GM10266 (cell line): ENCODE results near the gene AFF3.

ENCODE experiments used
- DNase-seq: peaks from one replicate; pipeline ENCODE4 v3.0.0; 2012; ENCODE audit errors: extremely low spot score
- TF ChIP-seq, protein P1 (sequence below): IDR thresholded peaks from 2 replicates; pipeline ENCODE4 v1.5.1; 2012; ENCODE audit warnings: mild to moderate bottlenecking, low read depth; ENCODE audit not compliant: control insufficient read depth, insufficient read depth; ENCODE audit errors: missing control alignments

Gene AFF3

DNA sequence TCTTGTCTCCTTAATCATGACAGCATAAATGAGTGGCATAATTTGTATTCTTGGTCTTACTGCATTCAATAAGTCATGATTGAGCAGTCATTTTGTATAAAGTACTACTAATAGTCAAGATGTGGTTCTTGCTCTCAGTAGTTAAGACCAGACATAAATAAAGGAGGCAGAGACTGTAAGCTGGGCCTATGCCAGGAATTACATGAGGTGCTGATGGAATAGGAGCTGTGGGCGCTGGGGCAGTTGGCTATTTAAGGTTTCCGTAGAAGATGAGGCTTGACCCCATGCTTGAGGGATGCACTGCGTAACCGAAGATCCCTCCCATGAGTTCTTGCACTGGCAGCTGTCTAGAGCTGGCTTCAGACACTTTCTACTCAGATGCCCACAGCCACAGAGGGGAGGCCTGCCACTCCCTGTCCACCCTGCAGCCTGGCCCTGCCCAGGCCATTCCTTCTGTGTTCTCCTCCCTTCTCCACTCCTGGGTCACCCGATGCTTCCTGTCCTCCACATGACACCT, 501.7 kb downstream of the AFF3 start:
- DNase-seq, result no peak
- TF ChIP-seq, protein P1, sequence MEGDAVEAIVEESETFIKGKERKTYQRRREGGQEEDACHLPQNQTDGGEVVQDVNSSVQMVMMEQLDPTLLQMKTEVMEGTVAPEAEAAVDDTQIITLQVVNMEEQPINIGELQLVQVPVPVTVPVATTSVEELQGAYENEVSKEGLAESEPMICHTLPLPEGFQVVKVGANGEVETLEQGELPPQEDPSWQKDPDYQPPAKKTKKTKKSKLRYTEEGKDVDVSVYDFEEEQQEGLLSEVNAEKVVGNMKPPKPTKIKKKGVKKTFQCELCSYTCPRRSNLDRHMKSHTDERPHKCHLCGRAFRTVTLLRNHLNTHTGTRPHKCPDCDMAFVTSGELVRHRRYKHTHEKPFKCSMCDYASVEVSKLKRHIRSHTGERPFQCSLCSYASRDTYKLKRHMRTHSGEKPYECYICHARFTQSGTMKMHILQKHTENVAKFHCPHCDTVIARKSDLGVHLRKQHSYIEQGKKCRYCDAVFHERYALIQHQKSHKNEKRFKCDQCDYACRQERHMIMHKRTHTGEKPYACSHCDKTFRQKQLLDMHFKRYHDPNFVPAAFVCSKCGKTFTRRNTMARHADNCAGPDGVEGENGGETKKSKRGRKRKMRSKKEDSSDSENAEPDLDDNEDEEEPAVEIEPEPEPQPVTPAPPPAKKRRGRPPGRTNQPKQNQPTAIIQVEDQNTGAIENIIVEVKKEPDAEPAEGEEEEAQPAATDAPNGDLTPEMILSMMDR, result no peak

DNA sequence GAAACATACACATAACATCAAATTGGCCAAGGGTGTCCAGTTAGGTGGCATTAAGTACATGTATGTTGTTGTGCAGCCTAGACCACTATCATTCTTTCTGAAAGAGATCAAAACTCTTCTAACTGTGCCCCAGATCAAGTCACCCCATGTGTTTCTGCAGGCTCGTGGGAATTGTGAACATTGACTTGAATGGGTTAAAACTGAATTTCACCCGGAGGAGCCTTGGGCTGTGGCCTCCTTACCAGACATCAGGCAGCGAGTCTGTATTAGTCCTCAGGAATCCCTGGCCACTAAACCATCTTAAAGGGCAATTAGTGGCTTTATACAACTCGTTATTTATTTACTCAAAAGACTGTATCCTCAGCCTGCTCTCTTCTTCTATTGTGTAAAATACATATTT, 503.6 kb downstream of the AFF3 start:
- no peak for DNase-seq
- TF ChIP-seq, protein P1, result no peak

DNA sequence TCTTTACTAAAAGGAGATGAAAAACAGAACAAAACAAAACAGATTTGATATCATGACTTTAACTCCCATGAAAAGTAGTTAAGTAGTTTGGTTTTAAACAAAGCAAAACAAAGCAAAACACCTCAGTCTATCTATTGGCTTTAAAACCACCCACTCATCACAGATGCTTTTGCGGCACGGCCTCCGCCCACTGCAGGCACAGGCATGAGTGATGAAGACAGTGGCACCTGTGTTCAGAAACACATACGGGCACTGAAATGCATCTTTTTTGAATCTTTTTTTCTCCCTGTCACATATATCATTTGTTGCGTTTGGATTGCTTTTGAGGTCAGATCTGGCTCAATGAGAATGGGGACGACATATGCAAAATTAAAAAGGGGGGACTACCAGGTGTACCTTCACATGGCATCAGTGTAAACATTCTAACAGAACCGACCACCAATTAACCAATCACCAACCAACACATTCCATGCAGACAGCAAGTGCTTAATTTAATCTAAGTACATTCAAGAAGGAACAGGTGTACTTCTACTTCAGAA, 505.2 kb downstream of the AFF3 start:
- no peak for DNase-seq
- TF ChIP-seq, protein P1, result no peak

DNA sequence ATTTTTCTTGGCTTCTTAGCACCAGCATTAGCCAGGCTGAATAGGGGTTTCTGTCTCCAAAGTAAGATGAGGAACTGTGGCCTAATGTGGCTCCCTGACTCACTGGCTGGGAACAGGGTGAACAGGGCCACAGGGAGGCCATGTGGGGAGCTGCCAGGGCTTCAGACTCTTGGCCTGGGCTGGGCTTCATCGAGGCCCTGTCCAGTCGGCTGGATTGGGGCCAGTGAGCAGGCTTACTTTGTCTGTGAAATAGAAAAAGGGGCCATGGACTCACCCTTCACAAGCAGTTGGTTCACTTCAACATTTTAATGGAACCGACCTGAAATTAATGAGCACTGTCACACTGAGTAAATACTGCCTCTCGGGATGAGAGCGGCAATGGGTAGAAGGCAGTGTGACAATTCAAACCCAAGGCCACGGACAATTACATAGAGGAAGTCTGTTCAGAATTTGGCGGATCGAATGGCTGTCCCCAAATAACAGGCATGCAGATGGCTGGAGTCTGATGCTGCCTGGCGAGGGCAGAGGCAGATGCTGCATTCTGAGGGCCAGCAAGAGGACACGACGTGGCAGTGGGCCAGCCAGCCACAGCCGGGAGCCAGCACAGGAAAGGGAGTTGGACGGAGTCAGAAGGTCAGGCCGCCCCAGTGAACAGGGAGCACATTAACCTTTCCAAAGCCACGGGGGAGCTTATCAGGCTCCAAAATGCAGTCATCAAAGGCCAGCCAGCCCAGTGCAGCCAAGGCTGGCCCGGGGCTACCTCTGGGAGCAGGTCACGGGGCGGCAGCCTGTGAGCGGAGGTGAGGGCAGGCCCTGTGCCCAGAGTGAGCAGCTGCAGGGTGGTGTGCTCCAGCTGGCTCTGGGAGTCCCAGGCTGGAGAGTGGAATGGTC, 506.0 kb downstream of the AFF3 start:
- TF ChIP-seq, protein P1, result no peak
- no peak for DNase-seq

DNA sequence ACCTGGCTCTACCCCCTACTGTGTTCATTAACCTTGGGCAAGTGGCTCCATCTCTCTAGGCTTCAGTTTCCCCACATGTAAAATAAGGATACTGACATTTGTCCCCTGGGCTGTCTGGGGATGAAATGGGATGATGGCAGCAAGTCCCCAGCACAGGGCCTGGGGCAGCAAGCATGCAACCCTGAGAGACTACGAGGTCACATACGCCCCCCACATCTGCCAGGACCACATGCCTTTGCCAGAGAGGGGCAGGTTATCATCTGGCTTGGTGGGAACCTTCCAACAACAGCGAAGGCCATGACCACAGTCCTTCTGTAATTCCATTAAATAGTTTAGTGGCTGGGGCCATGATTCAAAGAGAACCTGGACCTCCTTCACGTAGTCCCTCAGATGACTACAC, 506.7 kb downstream of the AFF3 start:
- no peak for DNase-seq
- TF ChIP-seq, protein P1, result no peak

DNA sequence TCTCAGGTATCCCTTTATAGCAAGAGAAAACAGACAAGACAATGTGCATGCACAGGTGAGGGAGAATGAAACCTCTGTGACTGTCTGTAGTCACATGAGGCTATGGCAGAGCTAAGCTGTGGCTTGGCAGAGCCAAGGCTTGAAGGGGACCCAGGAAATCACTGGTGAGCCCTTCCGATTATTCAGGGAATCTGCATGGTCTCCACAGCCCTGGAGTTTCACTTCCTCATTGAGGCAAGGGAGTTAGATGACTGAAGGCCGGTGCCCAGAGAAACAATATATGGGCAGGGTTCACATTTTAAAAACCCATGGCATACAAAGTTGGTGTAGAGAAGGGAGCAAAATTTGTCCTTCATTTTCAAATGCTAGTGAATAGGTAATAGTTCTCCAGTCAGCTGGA, 508.2 kb downstream of the AFF3 start:
- DNase-seq, result no peak
- TF ChIP-seq, protein P1, result no peak

DNA sequence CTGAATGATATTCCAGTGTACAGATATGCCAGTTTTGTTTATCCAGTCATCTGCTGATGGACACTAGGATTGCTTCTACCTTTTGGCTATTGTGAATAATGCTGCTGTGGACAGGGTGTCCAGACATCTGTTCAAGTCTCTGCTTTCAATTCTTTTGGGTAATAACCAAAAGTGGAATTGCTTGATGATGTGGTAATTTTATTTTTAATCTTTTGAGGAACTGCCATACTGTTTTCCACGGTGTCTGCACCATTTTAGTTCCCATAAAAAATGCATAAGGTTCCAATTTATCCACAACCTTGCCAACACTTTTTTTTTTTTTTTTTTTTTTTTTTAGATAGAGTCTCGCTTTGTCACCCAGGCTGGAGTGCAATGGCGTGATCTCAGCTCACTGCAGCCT, 510.7 kb downstream of the AFF3 start:
- DNase-seq, result no peak
- TF ChIP-seq, protein P1, result no peak
